Measurements from ENCODE around the gene RNF115.
"Not testable (repeated sequence)": the region's sequence is repeated elsewhere in the genome, so short reads cannot be mapped to it uniquely, and the experiment has no call there.

RNF115 gene

DNA sequence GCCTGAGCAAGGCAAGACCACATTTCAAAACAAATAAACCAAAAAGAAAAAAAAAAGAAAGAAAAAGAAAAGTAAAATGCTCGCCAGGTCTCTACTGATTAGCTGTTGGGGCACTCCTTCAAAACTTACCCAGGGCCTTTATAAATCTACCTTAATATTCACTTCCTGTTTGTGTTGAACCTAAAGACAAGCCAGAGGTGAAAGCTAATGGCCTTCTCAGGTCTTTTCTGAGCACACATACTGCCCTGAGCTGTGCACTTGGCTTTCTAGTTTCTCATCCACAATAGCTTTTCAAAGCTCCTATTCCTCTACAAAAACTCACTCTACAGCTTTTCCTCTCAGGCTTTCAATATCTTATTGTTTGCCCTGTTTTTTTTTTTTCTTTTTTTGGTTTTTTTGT lies 50.5 kb downstream of the RNF115 start:
- 0 out of 2 replicates have a peak, but pooled peaks cover 5% of the 10 kb centered on the region for H3K36me3 ChIP-seq (ENCODE audit: insufficient read depth)
- H3K9ac ChIP-seq: no peak overlapping the region
- no peak overlapping the region for H3K4me3 ChIP-seq (IDR thresholded peaks at IDR 0.05; ENCODE audit: insufficient read depth, low read depth, low read length)
- peaks cover 48% of the 10 kb centered on the region for H3K4me1 ChIP-seq (ENCODE audit: low read depth, poor library complexity, severe bottlenecking)
- no peaks in the 10 kb centered on the region for H3K27me3 ChIP-seq (ENCODE audit: insufficient read depth, low read depth)
- peak overlapping the region; percentile 21; the same call in 1 of the 2 replicates for H3K27ac ChIP-seq
- TF ChIP-seq, protein P1, sequence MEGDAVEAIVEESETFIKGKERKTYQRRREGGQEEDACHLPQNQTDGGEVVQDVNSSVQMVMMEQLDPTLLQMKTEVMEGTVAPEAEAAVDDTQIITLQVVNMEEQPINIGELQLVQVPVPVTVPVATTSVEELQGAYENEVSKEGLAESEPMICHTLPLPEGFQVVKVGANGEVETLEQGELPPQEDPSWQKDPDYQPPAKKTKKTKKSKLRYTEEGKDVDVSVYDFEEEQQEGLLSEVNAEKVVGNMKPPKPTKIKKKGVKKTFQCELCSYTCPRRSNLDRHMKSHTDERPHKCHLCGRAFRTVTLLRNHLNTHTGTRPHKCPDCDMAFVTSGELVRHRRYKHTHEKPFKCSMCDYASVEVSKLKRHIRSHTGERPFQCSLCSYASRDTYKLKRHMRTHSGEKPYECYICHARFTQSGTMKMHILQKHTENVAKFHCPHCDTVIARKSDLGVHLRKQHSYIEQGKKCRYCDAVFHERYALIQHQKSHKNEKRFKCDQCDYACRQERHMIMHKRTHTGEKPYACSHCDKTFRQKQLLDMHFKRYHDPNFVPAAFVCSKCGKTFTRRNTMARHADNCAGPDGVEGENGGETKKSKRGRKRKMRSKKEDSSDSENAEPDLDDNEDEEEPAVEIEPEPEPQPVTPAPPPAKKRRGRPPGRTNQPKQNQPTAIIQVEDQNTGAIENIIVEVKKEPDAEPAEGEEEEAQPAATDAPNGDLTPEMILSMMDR (conservative IDR thresholded peaks at IDR 0.05; ENCODE audit: low read depth, low read length): no peak
- H4K20me1 ChIP-seq (ENCODE audit: insufficient read depth): no peaks in the 10 kb centered on the region
- no peak overlapping the region for H2AFZ ChIP-seq (ENCODE audit: low read depth)
- H3K79me2 ChIP-seq (ENCODE audit: insufficient read depth, low read depth): 0 out of 2 replicates have a peak, but pooled peaks cover 3% of the 10 kb centered on the region
- H3K4me2 ChIP-seq: peak overlapping the region; percentile 14

DNA sequence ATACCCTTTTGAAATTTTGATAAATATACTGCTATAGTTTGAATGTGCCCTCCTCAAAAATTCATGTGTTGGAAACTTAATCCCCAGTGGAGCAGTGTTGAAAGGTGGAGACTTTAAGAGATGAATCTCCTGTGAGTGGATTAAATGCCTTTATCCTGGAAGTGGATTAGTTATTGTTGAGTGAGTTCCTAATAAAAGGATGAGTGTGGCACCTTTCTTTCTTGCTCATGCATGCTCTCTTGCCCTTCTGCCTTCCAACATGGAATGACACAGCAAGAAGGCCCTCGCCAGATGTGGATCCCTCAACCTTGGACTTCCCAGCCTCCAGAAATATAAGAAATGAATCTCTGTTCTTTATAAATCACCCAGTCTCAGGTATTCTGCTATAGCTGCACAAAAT lies 52.8 kb downstream of the RNF115 start:
- Histone ChIP-seq H3K27me3 (ENCODE audit: insufficient read depth, low read depth) (no peaks in the 10 kb centered on the region), H2AFZ (ENCODE audit: low read depth) (no peak overlapping the region), H3K79me2 (ENCODE audit: insufficient read depth, low read depth) (0 out of 2 replicates have a peak, but pooled peaks cover 3% of the 10 kb centered on the region), H3K4me2 (no peak overlapping the region), H4K20me1 (ENCODE audit: insufficient read depth) (no peaks in the 10 kb centered on the region), H3K4me3 (IDR thresholded peaks at IDR 0.05; ENCODE audit: insufficient read depth, low read depth, low read length) (no peak overlapping the region), H3K9ac (no peak overlapping the region), H3K4me1 (ENCODE audit: low read depth, poor library complexity, severe bottlenecking) (peaks cover 24% of the 10 kb centered on the region), H3K27ac (no peak overlapping the region), H3K36me3 (ENCODE audit: insufficient read depth) (0 out of 2 replicates have a peak, but pooled peaks cover 5% of the 10 kb centered on the region)
- TF ChIP-seq, protein P1 (conservative IDR thresholded peaks at IDR 0.05; ENCODE audit: low read depth, low read length): no peak

DNA sequence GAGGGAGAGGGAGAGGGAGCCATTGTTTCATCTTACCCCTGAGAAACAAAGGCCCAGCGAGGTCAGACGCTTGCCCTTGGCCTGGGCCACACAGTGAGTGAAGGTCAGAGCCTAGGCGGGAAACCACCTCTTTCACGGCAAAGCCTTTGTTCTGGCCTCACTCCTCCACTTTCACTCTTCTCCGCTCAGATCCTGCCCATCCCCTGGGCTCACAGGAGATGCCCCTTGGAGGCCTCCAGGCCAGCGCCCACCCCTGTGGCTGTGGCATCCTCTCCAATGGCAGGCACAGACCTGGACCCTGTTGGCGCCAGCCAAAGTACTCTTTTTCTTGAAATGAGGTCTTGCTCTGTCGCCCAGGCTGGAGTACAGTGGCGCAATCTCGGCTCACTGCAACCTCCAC lies 55.9 kb downstream of the RNF115 start:
- H3K27ac ChIP-seq; H3K4me1 ChIP-seq (ENCODE audit: low read depth, poor library complexity, severe bottlenecking); H3K27me3 ChIP-seq (ENCODE audit: insufficient read depth, low read depth); H3K79me2 ChIP-seq (ENCODE audit: insufficient read depth, low read depth); H2AFZ ChIP-seq (ENCODE audit: low read depth); H3K4me3 ChIP-seq (IDR thresholded peaks at IDR 0.05; ENCODE audit: insufficient read depth, low read depth, low read length); H3K9ac ChIP-seq; H3K4me2 ChIP-seq; H3K36me3 ChIP-seq (ENCODE audit: insufficient read depth); H4K20me1 ChIP-seq (ENCODE audit: insufficient read depth): not testable (repeated sequence)

DNA sequence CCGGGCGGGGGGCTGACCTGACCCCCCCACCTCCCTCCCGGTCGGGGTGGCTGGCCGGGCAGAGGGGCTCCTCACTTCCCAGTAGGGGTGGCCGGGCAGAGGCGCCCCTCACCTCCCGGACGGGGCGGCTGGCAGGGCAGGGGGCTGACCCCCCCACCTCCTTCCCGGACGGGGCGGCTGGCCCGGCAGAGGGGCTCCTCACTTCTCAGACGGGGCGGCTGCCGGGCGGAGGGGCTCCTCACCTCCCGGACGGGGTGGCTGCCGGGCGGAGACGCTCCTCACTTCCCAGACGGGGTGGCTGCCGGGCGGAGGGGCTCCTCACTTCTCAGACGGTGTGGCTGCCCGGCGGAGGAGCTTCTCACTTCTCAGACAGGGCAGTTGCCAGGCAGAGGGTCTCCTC lies 57.0 kb downstream of the RNF115 start:
- not testable (repeated sequence) for H3K79me2 ChIP-seq (ENCODE audit: insufficient read depth, low read depth); H3K4me3 ChIP-seq (IDR thresholded peaks at IDR 0.05; ENCODE audit: insufficient read depth, low read depth, low read length); H3K9ac ChIP-seq; H3K27ac ChIP-seq; H3K27me3 ChIP-seq (ENCODE audit: insufficient read depth, low read depth); H3K36me3 ChIP-seq (ENCODE audit: insufficient read depth); H4K20me1 ChIP-seq (ENCODE audit: insufficient read depth); H3K4me1 ChIP-seq (ENCODE audit: low read depth, poor library complexity, severe bottlenecking); H2AFZ ChIP-seq (ENCODE audit: low read depth); H3K4me2 ChIP-seq

DNA sequence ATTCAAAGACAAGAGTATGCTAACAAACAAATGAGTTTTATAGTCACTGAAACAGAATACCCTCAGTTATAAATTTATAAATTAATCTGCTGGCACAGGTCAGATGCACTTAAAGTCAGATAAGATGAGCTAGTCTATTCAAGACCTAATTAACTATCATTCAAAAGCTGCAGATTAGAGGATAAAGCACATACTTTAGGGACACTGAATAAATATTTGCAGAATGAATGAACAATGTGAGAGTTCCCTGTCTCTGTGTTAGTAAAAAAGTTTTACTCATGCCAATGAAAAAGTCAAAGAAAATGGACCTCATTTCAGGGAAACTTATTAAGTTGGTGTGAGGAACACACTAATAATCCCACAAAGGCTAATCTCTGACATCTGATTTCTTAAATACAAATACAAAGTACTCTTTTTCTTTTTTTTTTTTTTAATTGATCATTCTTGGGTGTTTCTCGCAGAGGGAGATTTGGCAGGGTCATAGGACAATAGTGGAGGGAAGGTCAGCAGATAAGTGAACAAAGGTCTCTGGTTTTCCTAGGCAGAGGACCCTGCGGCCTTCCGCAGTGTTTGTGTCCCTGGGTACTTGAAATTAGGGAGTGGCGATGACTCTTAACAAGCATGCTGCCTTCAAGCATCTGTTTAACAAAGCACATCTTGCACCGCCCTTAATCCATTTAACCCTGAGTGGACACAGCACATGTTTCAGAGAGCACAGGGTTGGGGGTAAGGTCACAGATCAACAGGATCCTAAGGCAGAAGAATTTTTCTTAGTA lies 58.1 kb downstream of the RNF115 start:
- not testable (repeated sequence) for H4K20me1 ChIP-seq (ENCODE audit: insufficient read depth); H3K4me3 ChIP-seq (IDR thresholded peaks at IDR 0.05; ENCODE audit: insufficient read depth, low read depth, low read length); H3K4me1 ChIP-seq (ENCODE audit: low read depth, poor library complexity, severe bottlenecking); H3K4me2 ChIP-seq; H3K79me2 ChIP-seq (ENCODE audit: insufficient read depth, low read depth); H3K27me3 ChIP-seq (ENCODE audit: insufficient read depth, low read depth); H3K9ac ChIP-seq; H3K36me3 ChIP-seq (ENCODE audit: insufficient read depth); H2AFZ ChIP-seq (ENCODE audit: low read depth); H3K27ac ChIP-seq

DNA sequence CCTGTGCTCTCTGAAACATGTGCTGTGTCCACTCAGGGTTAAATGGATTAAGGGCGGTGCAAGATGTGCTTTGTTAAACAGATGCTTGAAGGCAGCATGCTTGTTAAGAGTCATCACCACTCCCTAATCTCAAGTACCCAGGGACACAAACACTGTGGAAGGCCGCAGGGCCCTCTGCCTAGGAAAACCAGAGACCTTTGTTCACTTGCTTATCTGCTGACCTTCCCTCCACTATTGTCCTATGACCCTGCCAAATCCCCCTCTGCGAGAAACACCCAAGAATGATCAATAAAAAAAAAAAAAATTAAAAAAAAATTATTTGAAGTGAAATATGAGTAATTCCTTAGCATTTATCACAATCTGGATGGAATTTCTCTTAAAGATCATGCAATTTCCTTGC lies 58.8 kb downstream of the RNF115 start:
- H2AFZ ChIP-seq (ENCODE audit: low read depth); H3K4me2 ChIP-seq; H3K9ac ChIP-seq; H3K4me1 ChIP-seq (ENCODE audit: low read depth, poor library complexity, severe bottlenecking); H3K36me3 ChIP-seq (ENCODE audit: insufficient read depth); H4K20me1 ChIP-seq (ENCODE audit: insufficient read depth); H3K27me3 ChIP-seq (ENCODE audit: insufficient read depth, low read depth); H3K4me3 ChIP-seq (IDR thresholded peaks at IDR 0.05; ENCODE audit: insufficient read depth, low read depth, low read length); H3K79me2 ChIP-seq (ENCODE audit: insufficient read depth, low read depth); H3K27ac ChIP-seq: not testable (repeated sequence)

DNA sequence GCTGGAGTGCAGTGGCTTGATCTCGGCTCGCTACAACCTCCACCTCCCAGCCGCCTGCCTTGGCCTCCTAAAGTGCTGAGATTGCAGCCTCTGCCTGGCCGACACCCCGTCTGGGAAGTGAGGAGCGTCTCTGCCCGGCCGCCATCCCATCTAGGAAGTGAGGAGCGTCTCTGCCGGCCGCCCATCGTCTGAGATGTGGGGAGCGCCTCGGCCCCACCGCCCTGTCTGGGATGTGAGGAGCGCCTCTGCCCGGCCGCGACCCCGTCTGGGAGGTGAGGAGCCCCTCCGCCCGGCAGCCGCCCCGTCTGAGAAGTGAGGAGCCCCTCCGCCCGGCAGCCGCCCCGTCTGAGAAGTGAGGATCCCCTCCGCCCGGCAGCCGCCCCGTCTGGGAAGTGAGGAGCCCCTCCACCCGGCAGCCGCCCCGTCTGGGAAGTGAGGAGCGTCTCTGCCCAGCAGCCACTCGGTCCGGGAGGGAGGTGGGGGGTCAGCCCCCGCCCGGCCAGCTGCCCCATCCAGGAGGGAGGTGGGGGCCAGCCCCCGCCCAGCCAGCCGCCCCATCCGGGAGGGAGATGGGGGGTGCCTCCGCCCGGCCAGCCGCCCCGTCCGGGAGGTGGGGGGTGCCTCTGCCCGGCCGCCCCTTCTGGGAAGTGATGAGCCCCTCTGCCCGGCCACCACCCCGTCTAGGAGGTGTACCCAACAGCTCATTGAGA lies 59.5 kb downstream of the RNF115 start:
- H3K27ac ChIP-seq; H3K4me2 ChIP-seq; H3K4me1 ChIP-seq (ENCODE audit: low read depth, poor library complexity, severe bottlenecking); H3K79me2 ChIP-seq (ENCODE audit: insufficient read depth, low read depth); H2AFZ ChIP-seq (ENCODE audit: low read depth); H3K9ac ChIP-seq; H3K4me3 ChIP-seq (IDR thresholded peaks at IDR 0.05; ENCODE audit: insufficient read depth, low read depth, low read length); H3K27me3 ChIP-seq (ENCODE audit: insufficient read depth, low read depth); H4K20me1 ChIP-seq (ENCODE audit: insufficient read depth); H3K36me3 ChIP-seq (ENCODE audit: insufficient read depth): not testable (repeated sequence)

DNA sequence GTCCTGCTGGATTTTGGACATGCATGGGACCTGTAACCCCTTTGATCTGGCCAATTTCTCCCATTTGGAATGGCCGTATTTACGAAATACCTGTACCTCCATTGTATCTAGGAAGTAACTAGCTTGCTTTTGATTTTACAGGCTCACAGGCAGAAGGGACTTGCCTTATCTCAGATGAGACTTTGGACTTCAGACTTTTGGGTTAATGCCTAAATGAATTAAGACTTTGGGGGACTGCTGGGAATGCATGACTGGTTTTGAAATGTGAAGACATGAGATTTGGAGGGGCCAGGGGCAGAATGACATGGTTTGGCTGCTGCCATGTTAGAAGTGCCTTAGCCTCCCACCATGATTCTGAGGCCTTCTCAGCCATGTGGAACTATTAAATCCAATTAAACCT lies 61.9 kb downstream of the RNF115 start:
- not testable (repeated sequence) for H3K27me3 ChIP-seq (ENCODE audit: insufficient read depth, low read depth); H3K4me3 ChIP-seq (IDR thresholded peaks at IDR 0.05; ENCODE audit: insufficient read depth, low read depth, low read length); H4K20me1 ChIP-seq (ENCODE audit: insufficient read depth); H3K4me2 ChIP-seq; H3K4me1 ChIP-seq (ENCODE audit: low read depth, poor library complexity, severe bottlenecking); H2AFZ ChIP-seq (ENCODE audit: low read depth); H3K9ac ChIP-seq; H3K36me3 ChIP-seq (ENCODE audit: insufficient read depth); H3K27ac ChIP-seq; H3K79me2 ChIP-seq (ENCODE audit: insufficient read depth, low read depth)

Measured in KMS-11 (cell line).